HG03095 (cell line): ENCODE measurements around the gene P2RY8.
"Not testable (repeated sequence)": the region's sequence is repeated elsewhere in the genome, so short reads cannot be mapped to it uniquely, and the experiment has no call there.

ENCODE experiments used
- ATAC-seq: cut with Tn5 transposase; IDR thresholded peaks from one replicate; pipeline ENCODE4 v1.9.1; 2021; ENCODE audit warnings: moderate library complexity; ENCODE audit not compliant: unreplicated experiment

P2RY8 gene

GRCh38 chrX:1447969-1448572, 88.9 kb downstream of the P2RY8 start:
- ATAC-seq = not testable (repeated sequence)

- ATAC-seq = not testable (repeated sequence)
Measured at GRCh38 chrX:1446984-1447968, 89.7 kb downstream of the P2RY8 start.

DNA sequence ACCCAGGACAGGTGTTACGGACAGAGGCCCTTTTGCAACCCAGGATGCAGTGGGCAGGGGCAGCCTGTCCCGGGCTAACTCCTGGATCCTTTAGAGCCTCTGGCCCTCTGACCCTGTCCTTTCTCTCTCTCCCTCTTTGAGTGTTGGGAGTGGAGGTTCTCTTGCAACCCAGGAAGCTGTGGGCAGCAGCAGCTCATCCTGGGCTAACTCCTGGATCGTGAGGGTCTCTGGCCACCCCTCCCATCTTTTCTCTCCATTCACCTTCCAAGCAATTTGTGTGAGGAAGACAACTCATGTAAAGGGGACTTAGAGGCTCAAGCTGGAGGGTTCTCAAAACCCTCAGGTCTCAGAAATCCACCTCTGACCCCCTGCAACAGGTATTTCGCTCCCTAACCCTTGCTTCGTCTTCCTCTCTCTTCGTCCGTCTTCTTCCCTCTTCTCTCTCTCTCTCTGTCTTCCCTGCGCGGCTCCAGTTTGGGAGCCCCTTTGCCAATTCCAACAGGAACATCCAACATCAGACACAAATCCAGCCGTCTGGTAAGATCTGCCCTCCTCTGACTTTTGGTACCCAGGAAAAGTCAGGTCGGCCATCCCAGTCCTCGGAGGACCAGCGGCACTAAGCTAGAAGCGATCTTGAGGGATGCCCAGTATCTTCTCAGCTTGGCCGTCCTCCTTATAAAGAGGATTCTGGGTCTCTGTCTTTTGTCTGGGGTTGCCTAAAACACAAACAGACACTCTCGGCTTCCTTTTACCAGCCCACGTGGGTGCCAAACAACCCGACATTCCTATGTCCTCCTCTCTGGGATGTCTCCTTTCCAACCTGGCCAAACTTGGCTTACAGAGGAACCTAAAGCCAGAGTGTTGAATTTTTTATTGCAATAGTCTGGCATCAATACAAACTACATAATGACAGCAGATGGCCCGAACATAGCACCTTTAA, 92.2 kb downstream of the P2RY8 start:
- no peak for ATAC-seq

DNA sequence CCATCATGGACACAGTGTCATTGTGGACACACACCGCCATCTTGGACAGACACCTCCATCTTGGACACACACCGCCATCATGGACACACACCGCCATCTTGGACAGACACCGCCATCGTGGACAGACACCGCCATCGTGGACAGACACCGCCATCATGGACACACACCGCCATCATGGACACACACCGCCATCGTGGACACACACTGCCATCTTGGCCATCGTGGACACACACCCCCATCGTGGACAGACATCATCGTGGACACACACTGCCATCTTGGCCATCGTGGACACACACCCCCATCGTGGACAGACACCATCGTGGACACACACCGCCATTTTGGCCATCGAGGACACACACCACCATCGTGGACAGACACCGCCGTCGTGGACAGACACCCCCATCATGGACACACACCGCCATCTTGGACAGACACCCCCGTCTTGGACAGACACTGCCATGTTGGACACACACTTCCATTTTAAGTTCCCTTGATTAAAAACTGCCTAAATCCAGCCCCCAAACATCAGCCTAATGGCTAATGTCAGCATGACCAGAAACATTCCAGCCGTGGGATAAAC, 93.4 kb downstream of the P2RY8 start:
- no peak for ATAC-seq

- ATAC-seq = no peak
Measured at GRCh38 chrX:1442724-1443367, 94.1 kb downstream of the P2RY8 start.

DNA sequence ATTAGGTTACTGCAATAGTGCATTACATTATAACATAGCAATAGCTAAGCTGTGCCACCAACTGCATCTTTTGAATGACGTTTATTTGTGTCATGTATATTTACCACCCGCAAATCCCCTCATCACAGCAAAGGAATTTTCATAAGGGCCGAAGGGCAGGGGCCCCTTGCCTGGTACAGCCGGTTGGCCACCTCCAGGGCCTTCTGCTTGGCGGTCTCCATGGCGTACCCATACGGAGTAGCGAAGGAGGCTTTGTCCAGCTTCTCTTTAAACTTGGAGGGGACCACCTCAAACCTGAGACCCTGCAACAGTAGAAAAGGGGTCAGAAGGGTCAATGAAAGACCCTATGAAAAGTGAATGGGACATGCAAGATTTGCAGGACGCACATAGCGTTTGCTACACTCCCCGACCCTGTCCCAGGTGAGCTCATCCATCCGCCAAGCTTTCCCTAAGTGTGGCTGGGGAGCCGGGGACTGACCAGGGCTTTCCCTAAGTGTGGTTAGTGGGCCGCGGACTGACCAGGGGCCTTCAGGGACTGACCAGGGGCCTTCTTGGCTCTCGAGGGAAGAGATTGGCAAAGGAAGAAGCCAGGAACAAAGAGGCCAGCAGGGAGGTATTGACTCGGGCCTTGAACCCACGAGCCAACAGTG, 94.8 kb downstream of the P2RY8 start:
- ATAC-seq = no peak

DNA sequence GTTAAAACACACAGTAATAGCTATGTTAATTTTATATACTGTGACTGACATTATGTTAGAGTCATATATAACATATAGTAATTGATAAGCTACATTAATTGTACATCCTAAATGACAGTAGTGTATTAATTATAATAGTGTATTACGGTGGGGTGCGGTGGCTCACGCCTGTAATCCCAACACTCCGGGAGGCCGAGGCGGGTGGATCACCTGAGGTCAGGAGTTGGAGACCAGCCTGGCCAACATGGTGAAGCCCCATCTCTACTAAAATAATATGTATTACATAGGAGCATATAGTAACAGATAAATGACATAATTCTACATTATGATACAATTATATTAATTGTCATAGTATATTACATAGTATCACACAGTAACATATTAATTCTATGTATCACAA, 96.5 kb downstream of the P2RY8 start:
- no peak for ATAC-seq

GRCh38 chrX:1435241-1435895, 101.6 kb downstream of the P2RY8 start:
- no peak for ATAC-seq

- ATAC-seq = no peak
Measured at GRCh38 chrX:1434871-1435240, 102.1 kb downstream of the P2RY8 start.

DNA sequence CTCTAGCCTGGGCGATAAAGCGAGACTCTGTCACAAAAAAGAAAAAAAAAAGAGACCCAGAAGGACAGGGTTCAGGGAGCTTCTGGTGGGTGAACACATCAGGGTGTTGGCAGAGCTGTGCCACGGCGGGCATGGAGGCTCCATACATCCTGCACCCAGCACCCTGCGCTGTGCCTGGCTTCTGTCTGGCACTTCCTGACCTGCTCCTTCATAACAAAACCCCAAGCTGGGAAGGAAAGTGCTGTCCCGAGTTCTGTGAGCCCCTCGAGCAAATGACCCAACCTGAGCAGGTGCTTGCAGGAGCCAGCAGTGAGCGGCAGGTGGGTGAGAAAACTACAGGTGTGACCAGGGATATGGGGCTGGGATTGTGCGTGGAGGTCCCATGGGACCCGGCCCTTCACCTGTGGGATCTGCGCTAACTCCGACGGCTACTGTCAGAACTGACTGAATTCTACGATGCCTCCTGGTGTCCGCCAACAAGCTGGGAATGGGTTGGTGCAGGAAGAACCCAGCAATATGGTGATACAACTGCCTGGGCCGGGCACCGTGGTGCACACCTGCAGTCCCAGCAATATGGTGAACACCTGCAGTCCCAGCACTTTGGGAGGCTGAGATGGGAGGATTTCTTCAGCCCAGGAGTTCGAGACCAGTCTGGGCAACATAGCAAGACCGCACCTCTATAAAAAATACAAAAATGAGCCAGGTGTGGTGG, 103.2 kb downstream of the P2RY8 start:
- ATAC-seq = no peak

DNA sequence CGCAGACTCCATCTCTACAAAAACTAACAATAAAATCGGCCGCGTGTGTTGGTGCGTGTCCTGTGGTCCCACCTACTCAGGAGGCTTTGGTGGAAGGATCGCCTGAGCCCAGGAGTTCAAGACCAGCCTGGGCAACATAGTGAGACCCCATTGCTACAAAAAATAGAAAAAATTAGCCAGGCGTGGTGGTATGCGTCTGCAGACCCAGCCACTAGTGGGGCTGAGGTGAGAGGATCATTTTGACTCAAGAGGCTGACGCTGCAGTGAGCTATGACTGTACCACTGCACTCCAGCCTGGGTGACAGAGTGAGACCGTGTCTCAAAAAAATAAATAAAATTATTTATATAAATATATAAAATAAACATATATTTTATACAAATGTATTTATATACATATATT, 106.5 kb downstream of the P2RY8 start:
- no peak for ATAC-seq

DNA sequence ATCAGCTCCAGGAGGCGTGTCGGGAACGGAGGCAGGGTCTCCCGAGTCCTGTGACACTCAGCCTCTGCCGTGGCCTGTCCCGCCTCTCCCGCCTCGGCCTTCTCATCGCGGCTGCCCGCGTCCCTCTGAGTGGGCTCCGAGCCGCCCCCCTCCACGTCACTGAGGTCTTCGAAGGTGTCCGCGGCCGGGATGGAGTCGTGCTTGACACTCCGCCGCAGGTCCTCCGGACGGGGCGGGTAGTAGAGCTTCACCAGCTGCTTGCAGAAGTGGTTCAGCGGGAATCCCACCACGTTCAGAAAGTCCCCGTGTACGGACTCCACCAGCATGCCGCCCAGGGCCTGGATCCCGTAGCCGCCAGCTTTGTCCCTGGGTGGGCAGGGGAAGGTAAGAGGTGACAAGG, 109.2 kb downstream of the P2RY8 start:
- ATAC-seq = no peak

DNA sequence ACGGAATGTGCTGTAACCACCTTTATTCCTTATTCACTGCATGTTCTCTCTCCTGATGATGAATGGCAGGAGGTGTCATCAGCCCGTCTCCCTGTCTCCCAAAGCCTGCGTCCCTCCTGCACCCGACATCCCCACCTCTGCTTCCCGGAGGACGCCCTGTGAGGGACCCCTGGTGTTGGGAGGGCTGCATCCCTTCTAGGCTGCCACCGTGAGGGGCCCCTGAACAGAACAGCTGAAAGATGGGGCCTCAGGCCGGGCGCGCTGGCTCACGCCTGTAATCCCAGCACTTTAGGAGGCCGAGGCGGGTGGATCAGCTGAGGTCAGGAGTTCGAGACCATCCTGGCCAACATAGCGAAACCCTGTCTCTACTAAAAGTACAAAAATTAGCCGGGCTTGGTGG, 110.7 kb downstream of the P2RY8 start:
- ATAC-seq = not testable (repeated sequence)

DNA sequence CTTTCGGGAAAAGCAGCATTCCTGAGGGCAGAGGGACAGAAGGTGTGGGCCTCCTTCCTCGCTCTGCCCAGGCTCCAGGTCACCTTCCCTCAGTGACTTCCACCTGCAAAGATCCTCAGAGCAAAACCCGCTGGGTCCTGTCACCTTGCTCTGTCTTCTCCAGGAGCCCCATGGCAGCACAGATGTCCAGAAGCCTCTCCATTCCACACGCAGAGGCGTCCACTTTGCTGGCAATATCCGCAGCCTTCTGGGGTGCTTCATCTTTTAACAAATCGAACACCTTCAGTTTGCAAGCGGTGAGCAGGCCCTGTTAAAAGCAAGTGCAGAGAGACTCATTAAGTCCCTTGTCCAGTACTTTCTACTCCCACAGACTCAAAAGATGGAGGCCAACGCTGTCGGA, 111.6 kb downstream of the P2RY8 start:
- no peak for ATAC-seq

DNA sequence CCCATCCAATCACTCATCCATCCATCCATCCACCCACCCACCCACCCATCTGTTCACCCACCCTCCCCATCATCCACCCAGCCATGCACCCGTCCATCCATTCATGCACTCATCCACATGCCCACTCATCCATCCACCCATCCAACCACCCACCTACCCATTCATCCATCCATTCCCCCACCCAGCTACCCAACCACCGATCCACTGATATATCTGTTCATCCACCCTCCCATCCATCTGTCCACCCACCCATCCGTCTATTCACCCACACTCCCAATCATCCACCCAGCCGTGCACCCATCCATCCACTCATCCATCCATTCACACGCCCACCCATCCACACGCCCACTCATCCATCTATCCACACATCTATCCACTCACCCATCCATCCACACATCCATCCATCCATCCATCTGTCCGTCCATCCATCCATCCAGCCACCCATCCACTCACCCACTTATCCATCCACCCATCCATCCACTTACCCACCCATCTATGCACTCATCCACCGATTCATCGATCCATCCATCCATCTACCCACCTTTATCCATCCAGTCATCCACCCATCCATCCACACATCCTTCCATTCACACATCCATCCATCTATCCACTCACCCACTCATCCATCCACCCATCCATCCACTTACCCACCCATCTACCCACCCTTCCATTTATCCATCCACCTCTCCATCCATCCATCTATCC, 112.7 kb downstream of the P2RY8 start:
- ATAC-seq = no peak

GRCh38 chrX:1423215-1423614, 113.8 kb downstream of the P2RY8 start:
- no peak for ATAC-seq

DNA sequence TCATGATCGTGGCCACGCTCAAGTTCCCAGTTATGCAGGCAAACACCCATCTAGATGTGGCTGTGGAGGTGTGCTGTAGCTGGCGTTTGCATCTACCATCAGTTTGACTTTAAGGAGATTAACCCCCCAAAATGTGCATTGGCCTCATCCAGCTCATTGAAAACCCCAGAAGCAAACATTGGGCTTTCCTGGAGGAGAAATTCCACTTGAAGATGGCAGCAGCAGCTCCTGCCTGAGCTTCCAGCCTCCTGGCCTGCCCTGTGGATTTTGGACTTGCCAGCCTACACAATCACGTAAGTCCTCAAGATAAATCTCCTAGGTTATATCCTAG, 114.9 kb downstream of the P2RY8 start:
- ATAC-seq = no peak

DNA sequence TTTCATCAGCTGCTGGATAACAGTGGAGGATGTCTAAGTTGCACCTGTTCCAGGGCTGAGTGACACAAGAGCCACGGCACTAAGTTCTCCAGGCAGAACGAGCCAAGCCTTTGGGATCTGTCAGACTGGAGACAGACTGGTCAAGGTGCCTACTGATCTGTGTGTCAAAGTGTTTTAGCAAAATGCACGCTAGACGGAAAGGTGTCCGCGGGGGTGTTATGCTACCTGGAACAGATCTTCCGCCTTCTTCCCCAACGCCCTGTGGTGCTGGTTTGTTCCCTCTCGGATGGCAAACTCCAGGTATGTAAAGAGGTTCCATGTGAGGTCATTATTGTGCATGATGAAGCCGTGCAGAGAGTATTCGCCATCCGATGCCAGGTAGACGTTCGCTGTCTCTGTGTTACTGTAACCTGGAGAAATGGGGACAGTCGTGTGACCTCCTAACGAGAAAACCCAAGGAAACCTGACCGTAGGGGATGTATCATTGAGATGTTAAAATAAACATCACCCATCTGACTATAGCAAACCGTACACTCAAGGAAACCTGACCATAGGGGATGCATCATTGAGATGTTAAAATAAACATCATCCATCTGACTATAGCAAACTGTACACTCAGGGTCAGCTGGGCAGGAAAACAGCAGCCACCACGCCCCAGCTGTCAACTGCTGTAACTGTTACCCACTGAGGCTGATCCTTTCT, 115.4 kb downstream of the P2RY8 start:
- no peak for ATAC-seq
